Measurements from ENCODE around the gene CD68.

Gene CD68

DNA sequence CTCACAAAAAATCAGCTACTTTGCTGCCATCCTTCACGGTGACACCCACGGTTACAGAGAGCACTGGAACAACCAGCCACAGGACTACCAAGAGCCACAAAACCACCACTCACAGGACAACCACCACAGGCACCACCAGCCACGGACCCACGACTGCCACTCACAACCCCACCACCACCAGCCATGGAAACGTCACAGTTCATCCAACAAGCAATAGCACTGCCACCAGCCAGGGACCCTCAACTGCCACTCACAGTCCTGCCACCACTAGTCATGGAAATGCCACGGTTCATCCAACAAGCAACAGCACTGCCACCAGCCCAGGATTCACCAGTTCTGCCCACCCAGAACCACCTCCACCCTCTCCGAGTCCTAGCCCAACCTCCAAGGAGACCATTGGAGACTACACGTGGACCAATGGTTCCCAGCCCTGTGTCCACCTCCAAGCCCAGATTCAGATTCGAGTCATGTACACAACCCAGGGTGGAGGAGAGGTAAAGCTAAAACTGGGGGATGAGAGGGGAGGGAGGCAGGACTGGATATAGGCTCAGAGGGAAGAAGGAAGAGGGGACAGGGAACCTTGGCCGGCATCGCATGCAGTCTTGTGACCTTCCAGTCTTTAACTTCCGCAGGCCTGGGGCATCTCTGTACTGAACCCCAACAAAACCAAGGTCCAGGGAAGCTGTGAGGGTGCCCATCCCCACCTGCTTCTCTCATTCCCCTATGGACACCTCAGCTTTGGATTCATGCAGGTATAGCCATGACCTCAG lies 581 bp downstream of the CD68 start:
- H3K9me3 Mint-ChIP-seq = no peaks in the 10 kb centered on the region
- no peaks in the 10 kb centered on the region for H3K27me3 Mint-ChIP-seq
- peak overlapping the region; percentile 86 to 94 for H3K27ac Mint-ChIP-seq
- H3K36me3 Mint-ChIP-seq (ENCODE audit: insufficient read depth) = peaks cover 72% of the 10 kb centered on the region
- ATAC-seq (replicated peaks) (no peak), DNase-seq (no peak)
- peaks cover 40 to 50% of the 10 kb centered on the region in 2 donors for H3K4me1 Mint-ChIP-seq (ENCODE audit: low read depth in 2 of 2)
- H3K4me3 Mint-ChIP-seq = peak overlapping the region in 1 of 2 donors; percentile 64

DNA sequence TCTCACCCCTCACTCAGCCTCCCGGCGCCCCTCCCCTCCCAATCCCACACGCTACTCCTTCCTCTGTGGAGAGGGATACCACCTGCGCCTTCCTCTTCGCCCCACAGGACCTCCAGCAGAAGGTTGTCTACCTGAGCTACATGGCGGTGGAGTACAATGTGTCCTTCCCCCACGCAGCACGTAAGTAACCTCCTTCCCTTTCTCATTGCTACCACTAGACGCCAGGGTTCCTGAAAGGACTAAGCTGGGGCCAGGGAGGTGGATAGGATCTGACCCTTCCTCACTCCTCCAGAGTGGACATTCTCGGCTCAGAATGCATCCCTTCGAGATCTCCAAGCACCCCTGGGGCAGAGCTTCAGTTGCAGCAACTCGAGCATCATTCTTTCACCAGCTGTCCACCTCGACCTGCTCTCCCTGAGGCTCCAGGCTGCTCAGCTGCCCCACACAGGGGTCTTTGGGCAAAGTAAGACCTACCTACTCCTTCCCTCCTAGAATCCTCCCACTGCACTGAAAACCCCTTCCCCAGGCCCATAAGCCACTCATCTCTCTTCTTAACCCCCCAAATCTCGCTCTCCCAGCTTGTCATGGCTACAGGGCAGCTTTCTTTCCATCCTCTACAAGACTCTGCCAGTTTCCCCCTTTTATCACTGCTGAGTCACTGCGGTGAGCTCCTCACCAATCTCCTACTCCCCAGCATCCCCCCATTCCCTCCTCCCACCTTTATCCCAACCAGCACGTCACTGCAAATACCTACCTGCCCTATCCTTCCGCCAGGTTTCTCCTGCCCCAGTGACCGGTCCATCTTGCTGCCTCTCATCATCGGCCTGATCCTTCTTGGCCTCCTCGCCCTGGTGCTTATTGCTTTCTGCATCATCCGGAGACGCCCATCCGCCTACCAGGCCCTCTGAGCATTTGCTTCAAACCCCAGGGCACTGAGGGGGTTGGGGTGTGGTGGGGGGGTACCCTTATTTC lies 1.5 kb downstream of the CD68 start:
- no peak for ATAC-seq (replicated peaks)
- no peak for DNase-seq
- Mint-ChIP-seq H3K36me3 (ENCODE audit: insufficient read depth) (peaks cover 66% of the 10 kb centered on the region), H3K27ac (peak overlapping the region; percentile 14 to 94), H3K4me3 (peak overlapping the region in 1 of 2 donors; percentile 64), H3K27me3 (no peaks in the 10 kb centered on the region), H3K9me3 (no peaks in the 10 kb centered on the region), H3K4me1 (ENCODE audit: low read depth in 2 of 2) (peaks cover 43 to 53% of the 10 kb centered on the region in 2 donors)

DNA sequence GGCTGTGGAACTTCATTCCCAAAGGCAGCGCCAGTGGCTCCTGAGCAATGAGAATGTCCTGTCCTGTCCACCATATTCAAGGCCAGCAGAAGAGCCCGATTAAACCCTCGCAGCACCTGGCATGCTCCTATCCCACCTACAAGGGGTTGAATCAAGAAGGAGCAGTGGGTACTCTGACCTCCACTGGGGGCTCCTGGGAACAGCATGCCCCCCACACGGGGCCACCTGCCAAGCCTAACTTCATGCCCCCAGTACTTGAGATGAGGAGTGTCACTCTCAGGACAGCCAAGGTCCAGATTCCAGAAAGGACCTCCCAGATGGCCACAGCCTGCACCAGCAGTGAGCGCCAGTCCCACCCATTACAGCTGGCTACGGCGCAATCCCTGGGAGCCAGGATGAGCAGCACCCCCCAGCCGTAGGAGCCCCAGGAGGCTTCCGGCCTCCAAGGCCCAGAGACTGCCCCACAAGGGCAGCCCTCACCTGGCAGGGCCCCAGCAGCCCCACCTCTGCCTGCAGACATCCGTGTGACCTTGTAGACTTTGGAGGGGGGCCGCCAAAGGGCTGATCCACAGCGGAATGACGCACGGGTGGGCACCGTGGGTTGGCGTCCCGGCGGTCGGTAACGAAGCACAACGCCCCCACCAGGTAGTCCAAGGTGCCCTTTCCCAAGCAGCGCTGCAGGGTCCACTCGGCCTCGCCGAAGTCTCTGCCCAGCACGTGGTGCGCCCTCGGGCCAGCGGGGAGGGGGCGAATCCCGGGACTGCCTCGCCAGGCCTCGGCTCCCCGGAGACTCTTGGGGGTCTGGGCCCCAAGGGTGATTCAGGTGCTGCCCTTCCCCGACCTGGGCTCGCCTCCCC lies 3.2 kb downstream of the CD68 start:
- H3K27me3 Mint-ChIP-seq = no peaks in the 10 kb centered on the region
- peaks cover 50% of the 10 kb centered on the region for H3K36me3 Mint-ChIP-seq (ENCODE audit: insufficient read depth)
- ATAC-seq (replicated peaks) (no peak), DNase-seq (no peak)
- H3K27ac Mint-ChIP-seq = peak overlapping the region; percentile 92 to 96
- peaks cover 36 to 43% of the 10 kb centered on the region in 2 donors for H3K4me1 Mint-ChIP-seq (ENCODE audit: low read depth in 2 of 2)
- no peaks in the 10 kb centered on the region for H3K9me3 Mint-ChIP-seq
- H3K4me3 Mint-ChIP-seq = peak overlapping the region; percentile 92

DNA sequence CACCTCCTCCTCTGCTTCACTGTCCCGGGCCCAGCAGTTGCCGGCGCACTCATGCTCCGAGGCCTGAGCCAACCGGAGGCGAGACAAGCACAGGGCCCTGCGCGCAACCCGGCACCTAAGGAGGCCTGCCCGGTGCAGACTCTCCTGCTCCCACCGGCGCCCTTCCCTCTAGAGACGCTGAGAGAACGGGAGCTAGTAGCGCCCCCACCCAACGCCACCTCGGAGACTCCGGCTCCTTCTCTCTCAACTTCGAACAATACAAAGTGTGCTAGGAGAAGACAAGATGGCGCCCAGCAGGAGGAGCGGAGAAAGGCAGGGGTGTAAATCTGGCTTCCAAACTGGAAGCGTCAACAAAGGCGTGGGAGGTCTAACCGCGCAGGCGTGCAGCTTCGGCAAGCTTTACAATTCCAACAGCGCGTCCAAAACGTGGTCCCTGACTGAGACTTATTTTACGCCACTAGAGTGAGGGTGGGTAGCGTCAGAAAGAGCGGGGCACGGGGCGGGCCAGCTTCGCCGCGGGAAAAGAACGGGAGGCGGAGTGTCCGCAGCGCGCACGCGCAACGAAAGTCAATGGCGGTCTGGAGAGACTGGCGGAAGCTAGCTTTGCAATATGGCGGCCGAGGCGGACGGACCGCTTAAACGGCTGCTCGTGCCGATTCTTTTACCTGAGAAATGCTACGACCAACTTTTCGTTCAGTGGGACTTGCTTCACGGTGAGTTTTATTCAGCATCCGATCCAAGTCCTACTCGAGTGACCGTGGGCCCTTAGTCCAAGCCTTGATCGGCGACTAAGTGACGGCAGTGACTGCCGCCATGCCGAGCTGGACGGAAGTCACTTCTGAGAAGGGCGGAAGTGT lies 4.0 kb downstream of the CD68 start, which contains the start of gene MPDU1:
Gene MPDU1 (plus strand): TSS at position 600 of the 857 bp plus-strand sequence. CDS start 11 bp downstream, at position 611.
- H3K4me3 Mint-ChIP-seq = peak within 1 kb of the TSS; percentile 92
- peaks cover 48% of the 10 kb centered on the region for H3K36me3 Mint-ChIP-seq (ENCODE audit: insufficient read depth)
- H3K9me3 Mint-ChIP-seq = no peaks in the 10 kb centered on the region
- ATAC-seq (replicated peaks) (peak; percentile 83), DNase-seq (peak; percentile 92 to 93 (median 93))
- H3K4me1 Mint-ChIP-seq (ENCODE audit: low read depth in 2 of 2) = peaks cover 34 to 42% of the 10 kb centered on the region in 2 donors
- no peaks in the 10 kb centered on the region for H3K27me3 Mint-ChIP-seq
- peak within 1 kb of the TSS; percentile 92 to 96 for H3K27ac Mint-ChIP-seq

DNA sequence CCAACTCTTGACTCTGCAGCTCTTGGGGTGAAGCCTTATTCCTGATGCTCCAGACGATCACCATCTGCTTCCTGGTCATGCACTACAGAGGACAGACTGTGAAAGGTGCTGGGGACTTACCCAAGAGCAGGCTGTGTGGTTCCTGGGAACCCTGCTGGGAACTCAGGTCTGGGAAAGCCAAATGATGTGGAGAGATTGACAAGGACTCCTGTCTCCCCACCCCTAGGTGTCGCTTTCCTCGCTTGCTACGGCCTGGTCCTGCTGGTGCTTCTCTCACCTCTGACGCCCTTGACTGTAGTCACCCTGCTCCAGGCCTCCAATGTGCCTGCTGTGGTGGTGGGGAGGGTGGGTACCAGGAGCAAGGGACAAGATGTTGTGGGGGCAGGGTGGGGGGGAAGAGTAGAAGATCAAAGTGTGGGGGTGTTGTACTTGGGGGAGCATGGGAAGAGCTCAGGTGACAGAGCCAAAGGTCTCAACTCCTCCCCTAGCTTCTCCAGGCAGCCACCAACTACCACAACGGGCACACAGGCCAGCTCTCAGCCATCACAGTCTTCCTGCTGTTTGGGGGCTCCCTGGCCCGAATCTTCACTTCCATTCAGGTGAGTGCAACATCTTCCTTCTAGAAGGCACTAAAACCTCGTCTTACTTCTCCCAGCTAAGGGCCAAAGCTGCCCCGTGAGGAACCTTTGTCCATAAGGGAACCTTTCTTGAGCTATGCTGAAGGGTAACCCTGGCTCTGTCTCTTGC lies 7.4 kb downstream of the CD68 start:
- ATAC-seq (replicated peaks) = no peak
- no peak for DNase-seq
- H3K9me3 Mint-ChIP-seq = no peaks in the 10 kb centered on the region
- no peaks in the 10 kb centered on the region for H3K27me3 Mint-ChIP-seq
- no peak overlapping the region for H3K27ac Mint-ChIP-seq
- H3K4me1 Mint-ChIP-seq (ENCODE audit: low read depth in 2 of 2) = peaks cover 20 to 22% of the 10 kb centered on the region in 2 donors
- peaks cover 42% of the 10 kb centered on the region for H3K36me3 Mint-ChIP-seq (ENCODE audit: insufficient read depth)
- no peak overlapping the region for H3K4me3 Mint-ChIP-seq

DNA sequence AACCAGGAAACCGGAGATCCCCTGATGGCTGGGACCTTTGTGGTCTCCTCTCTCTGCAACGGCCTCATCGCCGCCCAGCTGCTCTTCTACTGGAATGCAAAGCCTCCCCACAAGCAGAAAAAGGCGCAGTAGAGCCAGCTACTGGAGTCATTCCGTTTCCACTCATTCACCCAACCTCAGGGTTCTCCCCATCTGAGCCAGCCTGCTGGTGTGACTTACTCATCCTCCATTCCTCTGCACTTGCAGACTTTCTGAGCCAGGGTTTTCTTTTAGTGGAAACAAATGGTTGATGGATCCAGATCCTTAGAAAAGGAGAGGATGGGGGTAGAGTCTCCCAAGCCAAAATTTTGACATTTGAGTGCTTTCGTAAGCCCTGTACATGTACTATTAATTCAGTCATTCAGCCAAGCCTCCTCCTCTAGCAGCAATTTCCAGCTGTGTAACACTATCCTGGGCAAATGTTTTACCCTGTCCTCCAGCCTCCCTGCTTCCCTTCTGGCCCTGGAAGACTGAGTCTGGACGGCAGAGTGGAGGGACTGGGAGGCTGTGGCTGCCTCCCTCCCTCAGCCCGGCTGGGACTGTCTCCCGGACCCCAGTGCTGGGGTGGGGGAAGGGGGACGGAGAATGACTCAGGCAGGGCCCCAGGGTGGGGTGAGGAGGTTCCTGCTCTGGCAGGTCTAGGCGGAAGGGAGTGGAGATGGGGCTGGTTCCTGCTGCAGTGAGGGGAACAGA lies 8.1 kb downstream of the CD68 start:
- peaks cover 19 to 20% of the 10 kb centered on the region in 2 donors for H3K4me1 Mint-ChIP-seq (ENCODE audit: low read depth in 2 of 2)
- H3K9me3 Mint-ChIP-seq = no peaks in the 10 kb centered on the region
- no peaks in the 10 kb centered on the region for H3K27me3 Mint-ChIP-seq
- peaks cover 45% of the 10 kb centered on the region for H3K36me3 Mint-ChIP-seq (ENCODE audit: insufficient read depth)
- ATAC-seq (replicated peaks) = no peak
- DNase-seq = no peak
- no peak overlapping the region for H3K4me3 Mint-ChIP-seq
- peak overlapping the region in 1 of 2 donors; percentile 59 for H3K27ac Mint-ChIP-seq

DNA sequence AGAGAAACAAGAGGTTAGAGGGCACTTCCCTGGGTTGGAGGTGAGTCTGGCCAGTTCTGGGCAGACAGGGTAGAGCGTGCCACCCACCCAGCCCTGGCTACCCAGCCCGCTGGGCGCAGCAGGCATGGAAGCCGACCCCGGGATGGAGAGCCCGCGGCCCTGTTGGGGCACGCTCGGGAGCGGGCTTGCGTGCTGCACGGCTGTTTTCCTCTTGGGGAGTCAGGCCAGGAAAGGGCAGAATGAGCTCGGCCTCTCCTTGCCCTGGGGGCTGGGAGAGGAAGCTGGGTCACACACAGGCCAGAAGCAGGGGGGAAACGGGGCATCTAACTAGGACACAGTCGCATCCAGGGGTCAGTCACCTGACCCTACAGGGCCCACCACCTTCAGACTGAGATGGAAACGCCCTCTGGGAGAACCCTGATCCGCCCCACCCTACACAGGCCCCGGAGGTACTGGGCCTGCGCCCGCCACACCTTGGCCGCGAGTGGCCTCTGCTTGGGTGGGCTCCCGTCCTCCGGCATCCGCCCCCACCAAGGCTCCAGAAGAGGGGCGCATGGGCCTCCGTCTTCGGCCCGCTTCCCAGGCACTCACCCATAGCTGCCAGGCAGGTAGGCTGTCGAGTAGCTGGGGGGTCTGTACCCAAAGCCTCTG lies 9.2 kb downstream of the CD68 start:
- Mint-ChIP-seq H3K4me3 (no peak overlapping the region), H3K36me3 (ENCODE audit: insufficient read depth) (peaks cover 44% of the 10 kb centered on the region), H3K27ac (no peak overlapping the region), H3K9me3 (no peaks in the 10 kb centered on the region), H3K4me1 (ENCODE audit: low read depth in 2 of 2) (peaks cover 14 to 16% of the 10 kb centered on the region in 2 donors), H3K27me3 (no peaks in the 10 kb centered on the region)
- ATAC-seq (replicated peaks) (no peak), DNase-seq (no peak)

DNA sequence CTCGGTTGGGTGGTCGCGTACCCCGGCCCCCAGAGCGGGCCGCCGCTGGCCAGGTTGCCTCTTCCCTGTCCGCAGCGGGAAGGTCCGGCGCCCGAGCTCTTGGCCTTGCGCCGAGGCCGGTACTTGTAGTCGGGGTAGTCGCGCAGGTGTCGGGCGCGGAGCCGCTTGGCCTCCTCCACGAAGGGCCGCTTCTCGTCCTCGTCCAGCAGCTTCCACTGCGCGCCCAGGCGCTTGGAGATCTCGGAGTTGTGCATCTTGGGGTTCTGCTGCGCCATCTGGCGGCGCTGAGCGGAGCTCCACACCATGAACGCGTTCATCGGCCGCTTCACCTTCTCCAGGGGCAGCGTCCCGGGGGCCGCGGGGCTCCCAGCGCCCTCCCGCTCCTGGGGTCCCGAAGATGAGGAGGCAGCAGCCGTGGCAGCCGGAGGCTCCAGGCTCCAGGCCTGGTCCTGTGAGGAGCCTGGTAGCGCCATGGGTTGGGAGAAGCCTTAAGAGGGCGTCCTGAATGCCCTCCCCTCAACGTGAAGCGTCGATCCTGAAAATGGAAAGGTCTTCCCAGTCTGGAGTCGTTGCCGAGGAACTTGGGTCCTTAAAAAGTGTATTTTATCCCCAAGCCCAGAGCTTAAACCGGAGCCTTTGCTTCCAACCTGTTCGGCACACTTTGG lies 9.9 kb downstream of the CD68 start:
- peaks cover 44% of the 10 kb centered on the region for H3K36me3 Mint-ChIP-seq (ENCODE audit: insufficient read depth)
- no peaks in the 10 kb centered on the region for H3K27me3 Mint-ChIP-seq
- H3K4me3 Mint-ChIP-seq = no peak overlapping the region
- ATAC-seq (replicated peaks) = peak; percentile 90
- H3K9me3 Mint-ChIP-seq = no peaks in the 10 kb centered on the region
- H3K4me1 Mint-ChIP-seq (ENCODE audit: low read depth in 2 of 2) = peaks cover 10 to 14% of the 10 kb centered on the region in 2 donors
- no peak overlapping the region for H3K27ac Mint-ChIP-seq
- DNase-seq = peak; percentile 53 to 56 (median 53)

DNA sequence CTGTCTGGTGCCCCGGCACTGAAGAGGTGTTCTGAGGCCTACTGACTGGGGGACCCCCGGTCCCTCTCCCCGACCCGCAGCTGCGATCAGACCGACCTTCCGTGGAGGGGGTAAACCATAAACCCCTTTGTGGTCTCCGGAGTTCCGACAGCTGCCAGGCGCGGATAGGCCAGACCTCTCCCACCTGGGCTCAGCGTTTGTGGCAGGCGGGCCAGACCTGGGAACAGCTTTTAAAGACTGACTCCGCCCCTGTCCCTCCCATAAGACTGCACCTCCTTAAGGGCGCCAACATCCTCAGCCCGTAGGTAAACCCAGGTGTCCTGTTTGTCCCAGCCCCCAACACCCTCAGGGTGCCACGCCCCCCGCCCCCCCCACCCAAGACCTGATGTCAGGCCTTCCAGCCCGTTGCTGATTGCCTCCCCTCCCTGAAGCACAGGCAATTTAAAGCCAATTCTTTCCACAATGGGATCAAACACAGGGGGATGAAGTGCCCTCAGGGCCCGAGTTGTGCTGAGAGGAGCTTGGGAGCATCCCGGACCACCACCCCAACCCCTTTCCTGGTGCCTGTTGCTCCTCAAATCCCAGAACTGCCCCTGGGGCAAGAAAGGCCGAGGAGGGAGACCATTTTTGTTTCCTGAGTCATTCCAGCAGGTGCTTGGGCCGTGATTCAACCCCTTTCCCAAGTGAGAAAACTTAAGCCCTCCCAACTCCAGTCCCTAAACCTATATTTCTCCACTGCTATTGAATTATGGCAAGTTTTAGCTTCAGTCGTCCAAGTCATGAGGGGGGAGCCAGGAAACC lies 10.7 kb downstream of the CD68 start, which contains the start of gene SOX15:
Gene SOX15 (minus strand): TSS at position 204 of the 801 bp plus-strand sequence. CDS start 418 bp downstream, outside the sequence.
- Mint-ChIP-seq H3K9me3 (no peaks in the 10 kb centered on the region), H3K27ac (peak within 1 kb of the TSS; percentile 14 to 66), H3K4me1 (ENCODE audit: low read depth in 2 of 2) (peaks cover 4 to 7% of the 10 kb centered on the region in 2 donors), H3K4me3 (no peak within 1 kb of the TSS), H3K36me3 (ENCODE audit: insufficient read depth) (peaks cover 45% of the 10 kb centered on the region), H3K27me3 (no peaks in the 10 kb centered on the region)
- DNase-seq (no peak), ATAC-seq (replicated peaks) (no peak)

DNA sequence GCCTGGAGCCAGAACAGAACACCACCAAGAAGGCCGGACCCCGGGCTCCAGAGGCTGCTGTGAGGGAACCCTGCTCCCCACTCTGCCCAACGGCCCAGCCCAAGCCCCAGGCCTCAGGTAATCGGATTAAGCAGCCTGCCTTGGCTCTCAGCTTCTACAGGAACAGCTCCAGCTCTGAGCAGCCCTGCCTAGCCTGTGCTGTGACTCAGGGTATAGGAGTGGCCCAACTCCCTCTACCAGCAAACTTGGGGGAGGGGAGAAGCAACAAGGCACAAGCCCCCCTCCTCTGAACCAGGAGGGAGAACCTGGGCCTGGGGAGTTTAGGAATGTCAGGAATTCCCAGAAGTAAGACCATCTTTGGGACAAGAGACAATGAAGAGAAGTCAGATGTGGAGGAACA lies 11.3 kb downstream of the CD68 start:
- ATAC-seq (replicated peaks) (no peak), DNase-seq (no peak)
- Mint-ChIP-seq H3K4me3 (no peak overlapping the region), H3K4me1 (ENCODE audit: low read depth in 2 of 2) (peaks cover 2 to 4% of the 10 kb centered on the region in 2 donors), H3K27me3 (no peaks in the 10 kb centered on the region), H3K27ac (peak overlapping the region; percentile 14 to 66), H3K9me3 (no peaks in the 10 kb centered on the region), H3K36me3 (ENCODE audit: insufficient read depth) (peaks cover 50% of the 10 kb centered on the region)

Measured in effector memory CD8-positive, alpha-beta T cell (primary cell).